Measurements from ENCODE around the gene DNAJC18.
"Not testable (repeated sequence)": the region's sequence is repeated elsewhere in the genome, so short reads cannot be mapped to it uniquely, and the experiment has no call there.

DNAJC18 gene

GRCh38 chr5:139439013-139439903 is at the start of gene DNAJC18:
DNAJC18 (minus strand) TSS chr5:139439525; CDS start chr5:139439445, 80 bp downstream.
- H3K4me3 ChIP-seq (ENCODE audit: low read depth, low read length): peak within 1 kb of the TSS; percentile 66
- TF ChIP-seq CTCF (IDR thresholded peaks at IDR 0.05; ENCODE audit: insufficient read depth, low read depth, low read length, missing control alignments): no peak

DNA sequence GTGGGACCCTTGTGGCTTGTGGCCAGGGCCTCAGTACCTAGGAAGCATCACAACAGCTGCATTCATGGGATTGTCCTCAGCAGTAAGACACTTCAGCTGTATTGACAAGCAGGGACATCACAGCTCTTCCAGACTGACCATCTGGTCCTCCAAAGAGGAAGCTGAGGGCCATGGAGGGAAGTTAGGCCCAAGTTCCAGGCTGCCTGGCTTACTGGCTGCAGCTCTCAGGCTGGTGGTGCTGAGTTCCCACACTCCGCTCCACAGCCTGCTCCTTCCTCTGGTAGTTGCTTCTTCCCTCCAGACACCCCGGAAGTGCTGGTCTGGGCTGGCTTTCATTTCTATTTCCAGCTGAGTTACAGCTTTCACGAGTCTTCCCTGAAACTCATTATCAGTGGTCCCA is 48.9 kb upstream of the DNAJC18 start:
- H3K4me3 ChIP-seq (ENCODE audit: low read depth, low read length): no peak overlapping the region
- peak; percentile 39 for DNase-seq (ENCODE audit: low read depth)
- TF ChIP-seq CTCF (IDR thresholded peaks at IDR 0.05; ENCODE audit: insufficient read depth, low read depth, low read length, missing control alignments): no peak

More at GRCh38 chr5:139439013-139439903, at the start of gene DNAJC18:
- peak; percentile 92 for DNase-seq (ENCODE audit: low read depth)

GRCh38 chr5:139486201-139486600 is 46.9 kb upstream of the DNAJC18 start:
- no peak for TF ChIP-seq CTCF (IDR thresholded peaks at IDR 0.05; ENCODE audit: insufficient read depth, low read depth, low read length, missing control alignments)
- no peak for DNase-seq (ENCODE audit: low read depth)
- no peak overlapping the region for H3K4me3 ChIP-seq (ENCODE audit: low read depth, low read length)

DNA sequence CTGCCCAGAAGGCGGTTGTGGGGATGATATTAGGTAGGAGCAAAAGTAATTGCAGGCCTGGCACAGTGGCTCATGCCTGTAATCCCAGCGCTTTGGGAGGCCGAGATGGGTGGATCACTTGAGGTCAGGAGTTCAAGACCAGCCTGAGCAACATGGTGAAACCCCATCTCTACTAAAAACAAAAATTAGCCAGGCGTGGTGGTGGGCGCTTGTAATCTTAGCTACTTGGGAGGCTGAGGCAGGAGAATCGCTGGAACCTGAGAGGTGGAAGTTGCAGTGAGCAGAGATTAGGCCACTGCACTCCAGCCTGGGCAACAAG is 43.5 kb upstream of the DNAJC18 start:
- peak overlapping the region; percentile 73 for H3K4me3 ChIP-seq (ENCODE audit: low read depth, low read length)
- DNase-seq (ENCODE audit: low read depth): not testable (repeated sequence)

DNA sequence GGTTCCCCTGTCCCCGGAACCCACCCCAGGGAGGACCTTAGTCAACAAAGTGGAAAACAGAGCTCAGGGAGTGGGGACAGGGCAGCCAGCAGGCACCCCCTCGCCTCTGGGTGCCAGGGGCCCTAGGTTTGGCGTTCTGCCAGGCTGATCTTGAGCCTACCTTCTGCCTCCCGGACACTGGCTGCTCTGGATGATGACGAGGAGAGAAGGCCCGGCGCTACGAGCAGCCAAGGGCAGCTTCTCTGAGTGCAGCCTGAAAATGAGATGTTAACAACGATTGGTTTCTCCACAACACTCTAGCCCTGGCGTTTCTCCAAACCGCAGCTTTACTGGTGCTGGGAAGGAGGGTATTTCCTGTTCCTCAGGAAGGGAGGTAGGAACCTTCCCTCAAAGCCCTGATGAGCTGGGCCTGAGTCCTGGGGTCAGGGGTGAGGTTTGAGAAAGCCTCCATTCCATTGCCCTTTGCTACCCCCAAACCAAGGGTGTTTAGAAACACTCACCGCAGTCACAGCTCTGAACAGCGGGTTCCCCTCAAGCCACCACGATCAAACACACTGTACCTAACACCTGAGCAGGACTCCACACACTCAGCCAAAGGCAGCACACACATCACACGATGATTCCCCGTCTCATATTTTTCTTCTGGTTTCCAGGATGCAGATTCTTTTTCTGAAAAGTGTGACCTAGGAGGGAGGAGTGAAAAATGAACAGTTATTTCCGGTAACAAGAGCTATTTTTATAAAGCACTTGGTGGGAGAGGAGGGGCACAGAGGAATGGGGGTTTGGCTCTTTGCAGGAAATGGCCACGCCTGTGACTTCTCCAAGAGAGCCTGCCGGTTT is 42.9 kb upstream of the DNAJC18 start, which contains the start of gene STING1:
TSS of gene STING1 (minus strand) at position 709 of the 840 bp plus-strand sequence. CDS start 1,054 bp downstream, outside the sequence.
- TF ChIP-seq CTCF (IDR thresholded peaks at IDR 0.05; ENCODE audit: insufficient read depth, low read depth, low read length, missing control alignments): no peak
- H3K4me3 ChIP-seq (ENCODE audit: low read depth, low read length): peak within 1 kb of the TSS; percentile 73
- DNase-seq (ENCODE audit: low read depth): peak; percentile 77

GRCh38 chr5:139481580-139482049 is 42.3 kb upstream of the DNAJC18 start:
- peak overlapping the region; percentile 73 for H3K4me3 ChIP-seq (ENCODE audit: low read depth, low read length)
- DNase-seq (ENCODE audit: low read depth): peak; percentile 21
- no peak for TF ChIP-seq CTCF (IDR thresholded peaks at IDR 0.05; ENCODE audit: insufficient read depth, low read depth, low read length, missing control alignments)

GRCh38 chr5:139481122-139481533 is 41.8 kb upstream of the DNAJC18 start:
- peak overlapping the region; percentile 73 for H3K4me3 ChIP-seq (ENCODE audit: low read depth, low read length)
- DNase-seq (ENCODE audit: low read depth): no peak
- TF ChIP-seq CTCF (IDR thresholded peaks at IDR 0.05; ENCODE audit: insufficient read depth, low read depth, low read length, missing control alignments): no peak

DNA sequence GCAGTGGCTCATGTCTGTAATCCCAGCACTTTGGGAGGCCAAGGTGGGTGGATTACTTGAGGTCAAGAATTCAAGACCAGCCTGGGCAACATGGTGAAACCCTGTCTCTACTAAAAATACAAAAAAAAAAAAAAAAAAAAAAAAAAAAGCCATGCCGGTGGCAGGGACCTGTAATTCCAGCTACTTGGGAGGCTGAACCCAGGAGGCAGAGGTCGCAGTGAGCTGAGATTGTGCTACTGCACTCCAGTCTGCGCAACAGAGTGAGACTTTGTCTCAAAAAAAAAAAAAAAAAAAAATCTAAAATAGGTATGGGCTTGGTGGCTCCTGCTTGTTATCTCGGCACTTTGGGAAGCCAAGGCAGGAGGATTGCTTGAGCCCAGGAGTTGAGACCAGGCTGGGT is 40.4 kb upstream of the DNAJC18 start:
- DNase-seq (ENCODE audit: low read depth): not testable (repeated sequence)

DNA sequence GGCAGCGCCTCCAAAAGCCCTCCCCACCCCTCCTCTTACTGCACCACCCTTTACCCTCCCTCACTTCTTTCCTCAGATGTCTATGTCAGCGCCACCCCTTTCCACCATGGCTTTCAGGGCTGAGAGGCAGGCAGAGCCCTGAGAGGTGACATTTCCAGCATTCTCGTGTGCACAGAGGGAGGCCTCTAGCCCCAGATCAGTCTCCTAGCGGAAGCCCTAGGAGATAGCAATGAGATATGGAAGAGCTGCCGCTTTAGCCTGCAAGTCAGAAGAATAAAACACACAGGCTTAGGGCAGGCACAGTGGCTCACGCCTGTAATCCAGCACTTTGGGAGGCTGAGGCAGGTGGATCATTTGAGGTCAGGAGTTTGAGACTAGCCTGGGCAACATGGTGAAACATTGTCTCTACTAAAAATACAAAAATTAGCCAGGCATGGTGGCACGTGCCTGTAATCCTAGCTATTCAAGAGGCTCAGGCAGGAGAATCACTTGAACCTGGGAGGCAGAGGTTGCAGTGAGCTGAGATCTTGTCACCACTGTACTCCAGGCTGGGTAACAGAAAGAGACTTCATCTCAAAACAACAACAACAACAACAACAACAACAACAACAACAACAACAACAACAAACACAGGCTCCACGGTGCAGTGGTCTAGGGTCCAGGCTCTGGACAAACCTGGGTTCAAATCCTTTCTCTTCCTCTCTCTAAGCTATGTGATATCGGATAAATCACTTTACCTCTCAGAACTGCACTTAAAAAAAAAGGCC is 39.5 kb upstream of the DNAJC18 start:
- not testable (repeated sequence) for H3K4me3 ChIP-seq (ENCODE audit: low read depth, low read length); DNase-seq (ENCODE audit: low read depth)

More for the DNA sequence above, 40.4 kb upstream of the DNAJC18 start:
- not testable (repeated sequence) for H3K4me3 ChIP-seq (ENCODE audit: low read depth, low read length)
